Activated CD8-positive, alpha-beta memory T cell treated with anti-CD3 and anti-CD28 coated beads for 36 hours (primary cell): ENCODE data around the gene SLC25A14. TPM values are rescaled to one million over a fixed set of nuclear protein-coding genes. Genes with fewer than 3 reads are reported as not detected.

Source experiments
- total RNA-seq, 2 experiments: library from RNA; stranded (reverse); gene quantifications; one replicate each; pipeline ENCODE4 v1.2.3, GENCODE V29; 2021

The SLC25A14 gene
- total RNA-seq, 2 experiments from 2014 or later: 14.5 to 15.1 TPM

Other genes starting within 250 kb of the SLC25A14 start
- gene ELF4, start 229.4 kb upstream of the SLC25A14 start, total RNA-seq: 10 to 100 TPM; 21.4 to 22.5 TPM
- gene AIFM1, start 174.1 kb upstream of the SLC25A14 start, total RNA-seq: 10 to 100 TPM; 56.1 to 58.9 TPM
- gene RAB33A, start 168.0 kb upstream of the SLC25A14 start, total RNA-seq: 10 to 100 TPM; 16.4 to 17.3 TPM
- 1 to 10 TPM; 7.1 TPM for gene ZNF280C, start 71.0 kb upstream of the SLC25A14 start, total RNA-seq
- gene GPR119, start 45.8 kb downstream of the SLC25A14 start, total RNA-seq: not detected
- gene RBMX2, start 62.1 kb downstream of the SLC25A14 start, total RNA-seq: 10 to 100 TPM; 27.2 to 28.3 TPM